Measurements from ENCODE around the gene GCNT4. TPM values are rescaled to one million over a fixed set of nuclear protein-coding genes. Genes with fewer than 3 reads are reported as not detected.

GCNT4 gene
- total and polyA plus RNA-seq, 2 of the 8 experiments (the other 6 are each of a cell fraction or from before 2014, with no cell fraction given): 1.1 to 14.5 TPM

DNA sequence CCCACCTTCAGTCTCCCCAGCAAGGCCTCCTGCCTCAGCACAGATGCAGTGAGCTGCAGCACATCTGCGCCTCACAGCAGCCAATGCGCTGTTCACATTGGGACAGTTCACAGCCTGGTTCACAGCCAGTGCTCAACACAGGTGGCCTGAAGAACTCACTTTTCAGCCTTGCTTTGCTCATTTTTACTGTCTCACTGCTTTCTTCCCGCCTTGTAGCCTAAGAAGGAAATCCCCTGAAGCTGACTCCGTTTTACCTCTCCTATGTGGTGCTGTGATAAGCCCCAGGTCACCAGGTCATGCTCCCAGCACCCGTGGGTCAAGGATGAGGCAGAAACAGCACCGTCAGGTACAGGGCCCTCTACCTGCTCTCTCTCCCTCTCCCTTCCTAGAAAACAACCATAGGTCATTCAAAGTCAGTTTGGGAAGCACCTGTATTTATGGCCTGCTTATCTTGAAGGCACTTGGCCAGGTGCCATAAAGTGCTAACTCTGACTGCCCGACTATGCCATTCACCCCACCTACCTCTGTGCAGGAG lies 1.1 kb downstream of the GCNT4 start:
- Histone ChIP-seq H3K4me3 (ENCODE audit: extremely low read depth in 1 of 4, insufficient read depth in 2 of 4, low read depth in 3 of 4, low read length in 4 of 4) (peak overlapping the region in 2 of 4 experiments; percentile 68 to 76; a peak in 3 of 8 replicates), H4K20me1 (replicated peaks in 1 of 2; ENCODE audit: control insufficient read depth in 1 of 2, insufficient read depth in 2 of 2, low read length in 2 of 2) (peaks cover 0 to 8% of the 10 kb centered on the region in 2 experiments), H2AFZ (ENCODE audit: low read length) (no peak overlapping the region), H3K9me3 (ENCODE audit: insufficient read depth in 2 of 2, low read depth in 1 of 2, low read length in 1 of 2) (no peaks in the 10 kb centered on the region), H3K4me2 (ENCODE audit: insufficient read depth in 1 of 2, low read depth in 2 of 2, low read length in 2 of 2) (peak overlapping the region; percentile 93 to 97), H3K18ac (ENCODE audit: extremely low read depth, low read length) (0 out of 2 replicates have a peak overlapping the region, but pooled peaks have one; percentile 9), H3K14ac (ENCODE audit: insufficient read length) (no peak overlapping the region), H3K4ac (replicated peaks; ENCODE audit: insufficient read length, low read depth, low read length) (no peak overlapping the region), H3K23ac (ENCODE audit: insufficient read length) (no peak overlapping the region), H2BK15ac (ENCODE audit: low read length) (no peak overlapping the region), H2BK12ac (ENCODE audit: low read depth, low read length) (peak overlapping the region; percentile 10; the same call in 1 of the 2 replicates), H3K79me2 (ENCODE audit: control insufficient read depth in 1 of 2, insufficient read depth in 2 of 2, low read length in 2 of 2) (peaks cover 0 to 52% of the 10 kb centered on the region in 2 experiments; a peak in 2 of 4 replicates), H3K4me1 (replicated peaks in 1 of 4; ENCODE audit: control insufficient read depth in 3 of 4, insufficient read depth in 4 of 4, low read length in 3 of 4) (peaks cover 18 to 33% (median 26%) of the 10 kb centered on the region in 4 experiments), H2BK5ac (ENCODE audit: low read depth, low read length) (no peak overlapping the region), H3K27me3 (replicated peaks in 1 of 4; ENCODE audit: control insufficient read depth in 3 of 4, extremely low read depth in 1 of 4, insufficient read depth in 3 of 4, low read length in 3 of 4) (peaks cover 0 to 33% (median 15%) of the 10 kb centered on the region in 4 experiments; a peak in 4 of 7 replicates), H4K91ac (replicated peaks; ENCODE audit: insufficient read length, low read length) (no peak overlapping the region), H3K23me2 (ENCODE audit: low read depth, low read length) (peaks cover 13% of the 10 kb centered on the region), H4K5ac (ENCODE audit: insufficient read length, low read depth, low read length) (no peak overlapping the region), H3K27ac (ENCODE audit: low read depth, low read length) (no peak overlapping the region), H3K56ac (replicated peaks; ENCODE audit: insufficient read length, low read depth, low read length) (no peak overlapping the region), H4K8ac (ENCODE audit: extremely low read depth, insufficient read depth, low read length) (no peak overlapping the region), H3K36me3 (ENCODE audit: control insufficient read depth in 2 of 4, insufficient read depth in 4 of 4, low read length in 3 of 4) (peaks cover 0 to 2% (median 0%) of the 10 kb centered on the region in 4 experiments; a peak in 1 of 8 replicates), H2BK120ac (replicated peaks; ENCODE audit: low read depth, low read length) (no peak overlapping the region), H3K9ac (replicated peaks in 1 of 4; ENCODE audit: extremely low read depth in 1 of 4, low read depth in 3 of 4, low read length in 3 of 4) (peak overlapping the region in 1 of 4 experiments; percentile 24; a peak in 1 of 7 replicates), H2AK5ac (ENCODE audit: low read depth, low read length) (no peak overlapping the region), H3K79me1 (ENCODE audit: low read depth, low read length) (no peaks in the 10 kb centered on the region), H2BK20ac (ENCODE audit: low read length) (no peak overlapping the region)
- 60% methylated on average over 7 of the region's 7 CpGs; no CpG with 5 or more reads in 1 of the 2 experiments for WGBS, 2 experiments (ENCODE audit: extremely low coverage in 1 of 2, insufficient coverage in 1 of 2, insufficient read length in 1 of 2, insufficient replicate concordance in 2 of 2, low coverage in 1 of 2, low lambda C conversion rate in 2 of 2, missing lambda C conversion rate in 1 of 2)
- TF ChIP-seq POLR2AphosphoS5 (IDR thresholded peaks at IDR 0.05; ENCODE audit: low read depth, low read length): 0 out of 2 replicates have a peak, but pooled peaks have one; percentile 51
- TF ChIP-seq SIX5 (IDR thresholded peaks at IDR 0.05; ENCODE audit: low read depth, low read length): no peak
- DNase-seq (ENCODE audit: low read depth in 1 of 2, low spot score in 2 of 2) (no peak), FAIRE-seq (no peak)
- CTCF ChIA-PET (ENCODE audit: partially characterized antibody): interaction anchor here (0.6 to 4.3 kb wide), 20 partner anchors 8 to 1471 kb away, joined by 3 to 41 read pairs (median 5); partner anchors contain the start of gene ANKRD31
- POLR2A ChIA-PET (ENCODE audit: partially characterized antibody): interaction anchor here (1.2 kb wide), 1 partner anchor 268 kb away, joined by 3 read pairs; no protein-coding TSS in a partner anchor
